SW480 (cell line): ENCODE data around the gene SLBP.

Experiments used
- DNase-seq: peaks from one replicate; pipeline ENCODE4 v3.0.0-alpha.2; 2016; ENCODE audit warnings: low spot score

The SLBP gene

GRCh38 chr4:1712216-1713002 is at the start of gene SLBP:
Gene SLBP, minus strand, starts transcription at chr4:1712319. Its CDS starts 131 bp downstream, at chr4:1712188.
- peak; percentile 94 for DNase-seq

DNA sequence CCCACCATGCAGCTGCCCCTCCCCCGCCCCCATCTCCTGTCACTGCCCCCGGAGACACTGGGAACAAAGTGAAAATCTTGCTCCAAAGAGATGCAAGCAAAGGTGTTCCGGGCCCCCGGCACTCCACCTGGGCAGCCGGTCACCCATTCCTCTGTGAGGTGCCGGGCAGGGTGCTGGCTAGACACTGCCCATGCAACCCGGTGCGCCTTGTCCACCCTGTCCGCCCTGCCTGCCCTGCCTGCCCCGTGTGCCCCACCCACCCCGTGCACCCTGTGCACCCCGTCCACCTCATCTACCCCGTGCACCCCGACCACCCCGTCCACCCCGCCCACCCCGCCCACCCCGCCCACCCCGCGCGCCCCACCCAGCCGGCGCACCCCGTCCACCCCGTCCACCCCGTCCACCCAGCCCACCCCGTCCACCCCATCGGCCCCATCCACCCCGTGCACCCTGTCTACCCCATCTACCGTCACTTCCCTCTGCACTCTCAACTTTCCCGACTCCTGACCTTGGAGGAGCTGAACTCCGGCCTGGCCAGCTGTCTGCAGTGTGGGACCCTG is 49.1 kb upstream of the SLBP start:
- no peak for DNase-seq

- DNase-seq = no peak
These were observed 48.5 kb upstream of the SLBP start for GRCh38 chr4:1760521-1761071.

DNA sequence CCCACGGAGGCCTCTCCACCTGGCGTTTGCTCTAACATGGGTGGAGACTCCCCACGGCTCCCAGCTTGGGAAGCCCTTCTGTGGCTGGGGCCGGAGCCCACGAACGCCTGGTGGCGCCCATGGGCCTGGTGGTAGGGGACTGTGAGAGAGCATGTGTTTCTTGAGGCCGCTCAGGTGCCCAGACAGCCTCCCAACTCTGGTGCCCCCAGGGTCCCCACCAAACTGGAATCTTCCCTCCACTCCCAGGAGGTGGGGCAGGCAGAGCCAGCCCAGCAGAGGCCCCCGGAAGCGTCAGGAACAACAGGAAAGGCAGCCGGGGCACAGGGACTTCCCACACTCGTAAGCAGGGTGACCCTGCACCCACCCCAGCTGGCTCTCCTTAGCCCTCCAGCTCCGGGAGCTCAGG is 47.7 kb upstream of the SLBP start:
- no peak for DNase-seq

- DNase-seq = no peak
These were observed 47.2 kb upstream of the SLBP start for GRCh38 chr4:1759170-1759817.

DNA sequence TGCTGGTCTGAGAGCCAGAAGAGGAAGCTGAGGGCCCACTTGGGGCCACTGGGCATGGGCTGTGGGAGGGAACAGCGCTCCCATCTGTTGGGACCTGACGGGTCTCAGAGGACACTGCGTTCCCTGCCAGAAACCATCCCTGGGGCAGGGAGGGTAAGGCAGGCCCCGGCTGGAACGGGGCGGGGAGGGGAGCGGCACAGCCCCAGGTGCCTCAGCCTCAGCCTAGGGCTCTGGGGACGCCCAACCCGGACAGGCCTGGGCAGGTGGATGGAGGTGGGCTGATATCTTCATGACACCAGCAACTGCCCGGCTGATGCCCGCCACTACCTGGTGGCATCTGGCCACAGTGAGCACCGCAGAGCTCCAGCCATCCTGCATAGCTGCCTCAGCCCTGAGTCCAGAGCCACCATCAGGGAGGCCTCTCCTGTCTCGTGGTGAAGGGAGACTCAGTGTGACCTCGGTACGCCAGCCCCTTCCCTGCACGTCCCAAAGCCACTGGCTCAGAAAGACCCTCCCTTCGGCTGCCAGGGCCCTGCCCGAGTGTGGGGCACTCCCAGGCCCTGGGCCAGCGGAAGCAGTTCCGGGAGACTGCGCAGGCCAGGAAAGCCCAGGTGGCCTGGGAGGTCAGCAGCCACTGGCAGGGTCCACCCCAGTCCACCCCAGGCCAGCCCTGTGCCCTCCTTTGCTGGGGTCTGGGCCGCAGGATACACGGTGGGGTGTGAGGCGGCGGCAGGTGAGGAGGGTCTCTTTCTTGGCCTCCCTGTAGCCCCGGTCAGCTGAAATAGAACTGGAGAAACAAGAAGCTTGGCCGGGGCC is 46.4 kb upstream of the SLBP start:
- DNase-seq = no peak

GRCh38 chr4:1757836-1758235 is 45.7 kb upstream of the SLBP start:
- DNase-seq = no peak

DNA sequence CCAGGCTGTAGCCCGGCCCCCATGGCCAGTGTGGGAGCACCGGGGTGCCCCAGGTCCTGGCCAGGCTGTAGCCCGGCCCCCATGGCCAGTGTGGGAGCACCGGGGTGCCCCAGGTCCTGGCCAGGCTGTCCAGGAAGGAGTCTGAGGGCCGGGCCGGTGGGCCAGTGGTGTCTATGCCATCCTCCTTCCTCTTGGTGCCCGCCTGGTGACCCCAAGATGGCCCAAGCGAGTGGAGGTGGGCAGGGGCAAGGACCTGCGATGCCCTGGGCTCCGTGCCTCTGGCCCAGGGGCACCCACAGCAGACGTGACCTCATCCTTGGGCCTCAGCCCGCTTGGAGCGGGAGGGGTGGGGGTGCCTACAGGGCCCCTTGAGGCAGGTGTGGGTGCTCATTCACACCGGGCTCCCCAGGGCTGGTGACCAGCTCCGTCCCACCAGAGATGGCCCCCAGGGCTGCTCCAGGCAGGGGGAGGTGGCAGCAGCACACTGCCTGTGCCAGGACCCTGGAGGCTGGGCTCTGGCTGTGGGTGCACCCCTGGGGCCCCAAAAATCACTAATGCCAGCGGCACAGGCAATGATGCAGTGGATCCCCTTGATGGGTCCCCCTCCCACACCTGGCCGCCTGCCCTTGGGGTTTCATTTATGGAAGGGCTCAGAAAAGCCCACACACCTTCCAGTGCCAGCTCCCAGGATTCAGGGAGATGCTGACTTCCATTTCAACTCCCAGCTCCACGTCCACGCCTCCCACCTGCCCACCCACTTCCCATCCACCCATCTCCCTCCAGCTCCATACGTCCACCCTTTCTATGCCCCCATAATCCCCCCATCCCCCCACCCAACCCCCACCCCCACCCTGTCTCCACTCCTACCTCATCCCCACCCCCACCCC is 45.0 kb upstream of the SLBP start:
- DNase-seq = no peak

DNA sequence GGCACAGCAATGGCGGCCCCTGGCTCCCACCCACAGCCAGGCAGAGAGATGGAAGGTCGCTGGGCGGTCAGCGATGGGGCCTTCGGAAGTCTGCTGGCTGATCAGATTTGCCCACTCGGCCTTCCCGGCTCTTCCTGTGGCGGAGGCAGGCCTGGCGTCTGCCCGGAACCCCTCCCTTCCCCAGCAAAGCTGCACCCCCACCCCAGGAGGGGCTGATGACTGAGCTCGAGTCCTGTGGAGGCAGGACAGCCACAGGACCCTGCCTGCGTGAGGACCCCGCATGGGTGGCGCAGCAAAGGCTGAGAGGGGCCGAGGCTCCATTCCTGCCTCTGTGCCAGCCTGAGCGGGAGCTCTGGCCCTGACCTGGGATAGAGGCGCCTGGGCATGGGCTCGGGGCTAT is 44.0 kb upstream of the SLBP start:
- no peak for DNase-seq

GRCh38 chr4:1755297-1755696 is 43.2 kb upstream of the SLBP start:
- no peak for DNase-seq

DNA sequence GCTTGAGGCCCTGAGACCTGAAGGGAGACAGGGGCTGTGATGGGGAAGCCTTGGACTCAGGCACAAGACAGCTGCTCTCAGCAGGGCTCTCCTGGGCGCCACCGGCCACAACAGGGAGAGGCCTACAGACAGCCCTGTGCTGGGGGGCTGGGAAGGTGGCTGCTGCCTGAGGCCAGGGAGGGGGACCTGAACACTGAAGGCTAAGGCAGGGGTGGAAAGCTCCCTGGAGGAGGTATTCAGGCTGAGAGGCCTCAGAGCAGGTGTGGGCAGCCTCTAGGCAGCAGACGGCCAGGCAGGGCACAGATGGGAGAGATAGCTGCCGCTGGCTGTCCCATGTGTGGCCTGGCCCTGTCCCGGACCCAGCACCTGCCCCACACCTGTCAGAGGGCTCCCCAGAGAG is 42.2 kb upstream of the SLBP start:
- DNase-seq = no peak

- no peak for DNase-seq
These were observed 41.7 kb upstream of the SLBP start for GRCh38 chr4:1753697-1754311.

- no peak for DNase-seq
These were observed 41.2 kb upstream of the SLBP start for GRCh38 chr4:1753294-1753696.

GRCh38 chr4:1752284-1753041 is 40.3 kb upstream of the SLBP start:
- DNase-seq = no peak

GRCh38 chr4:1751919-1752283 is 39.8 kb upstream of the SLBP start:
- no peak for DNase-seq

DNA sequence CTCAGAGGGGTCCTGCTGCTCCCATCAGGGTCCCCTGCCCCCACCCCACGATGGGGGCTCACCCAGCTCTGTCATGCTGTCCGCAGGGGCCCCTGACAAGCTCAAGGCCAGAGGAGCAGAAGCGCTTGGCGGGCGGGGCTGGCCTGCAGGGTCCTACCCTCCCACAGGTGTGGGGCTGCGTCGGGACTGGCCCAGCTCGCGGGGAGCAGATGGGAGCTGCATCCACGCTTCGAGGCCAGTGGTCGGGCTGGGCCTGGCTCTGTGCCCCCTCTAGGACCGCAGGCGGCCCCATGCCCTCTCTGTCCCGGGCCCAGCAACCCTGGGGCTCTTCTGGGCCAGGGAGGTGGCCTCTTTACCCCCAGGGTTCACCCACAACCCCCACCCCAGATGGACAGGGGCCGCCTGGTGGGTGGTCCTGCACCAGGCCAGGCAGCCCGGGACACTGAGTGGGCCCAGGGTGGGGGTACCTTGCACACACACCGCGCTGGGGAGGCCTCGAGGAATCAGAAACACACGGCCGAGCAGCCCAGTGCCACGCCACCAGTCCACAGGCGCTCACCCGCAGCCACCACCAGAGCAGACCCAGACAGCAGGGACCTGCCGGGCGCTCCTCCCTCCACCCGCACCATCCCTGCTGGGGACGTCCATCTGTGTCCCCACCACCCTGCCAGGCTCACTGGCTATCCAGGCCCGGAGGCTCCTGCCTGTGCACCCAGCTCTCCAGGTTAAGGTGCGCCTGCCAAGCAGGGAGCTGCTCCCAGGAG is 39.2 kb upstream of the SLBP start:
- no peak for DNase-seq

- DNase-seq = no peak
These were observed 38.4 kb upstream of the SLBP start for GRCh38 chr4:1750381-1751154.

DNA sequence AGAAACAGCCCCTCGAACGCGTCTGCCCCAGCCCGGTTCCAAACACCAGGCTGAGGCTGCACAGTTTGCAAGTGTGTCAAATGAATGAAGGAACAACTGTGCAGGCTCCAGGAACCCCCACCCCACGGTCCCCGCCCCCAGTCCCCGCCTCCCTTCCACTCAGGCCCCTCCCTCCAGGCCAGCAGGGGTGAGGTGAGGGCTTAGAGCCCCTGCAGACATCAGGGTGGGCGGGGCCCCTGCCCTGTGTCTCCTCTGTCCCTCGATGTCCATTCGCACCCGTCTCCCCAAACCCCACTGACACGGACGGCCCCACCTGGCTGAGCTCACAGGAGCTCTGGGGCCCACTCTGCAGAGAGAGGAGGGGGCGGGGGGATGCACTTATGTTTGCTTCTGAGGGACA is 37.7 kb upstream of the SLBP start:
- no peak for DNase-seq

DNA sequence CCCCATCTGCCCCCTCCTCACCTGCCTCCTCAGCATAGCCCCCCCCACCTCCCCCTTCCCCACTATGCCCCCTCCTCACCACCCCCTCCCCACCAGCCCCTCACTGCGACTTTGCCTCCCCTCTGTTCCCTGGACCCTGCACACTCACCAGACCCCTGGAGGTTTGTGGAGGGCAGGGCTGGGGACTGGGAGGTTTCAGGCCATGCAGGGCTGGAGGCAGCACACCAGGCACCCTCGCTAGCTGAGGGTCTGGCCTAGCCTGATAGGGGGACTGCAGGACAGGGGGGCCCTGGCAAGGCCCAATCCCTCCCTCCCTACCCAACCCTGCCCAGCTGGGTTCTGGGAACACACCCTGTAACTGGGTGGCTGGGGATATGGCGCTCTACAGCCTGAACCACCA is 37.3 kb upstream of the SLBP start:
- no peak for DNase-seq
